SK-N-SH treated with all-trans-retinoic acid at 6 μM for 48 hours (cell line): ENCODE results near the gene PARP8.

Experiments used
- ATAC-seq: fragments of 200-7000 bp; cut with Tn5 transposase; 3 replicates; pipeline ENCODE4 v1.9.1; 2020; ENCODE audit warnings: mild to moderate bottlenecking, moderate library complexity
- ARNTL ChIP-seq: fragments of 450-650 bp; formaldehyde crosslinking; IDR thresholded peaks from 2 replicates; pipeline ENCODE4 v1.5.0; 2020; ENCODE audit warnings: low read depth, mild to moderate bottlenecking, moderate library complexity, borderline replicate concordance
- BACH2 ChIP-seq: fragments of 250-450 bp; sonication (Bioruptor Pico); IDR thresholded peaks from 2 replicates; pipeline ENCODE4 v1.9.0; 2021; ENCODE audit warnings: mild to moderate bottlenecking, borderline replicate concordance
- CREB5 ChIP-seq: fragments of 250-450 bp; sonication (Bioruptor Pico); IDR thresholded peaks from 2 replicates; pipeline ENCODE4 v1.5.1; 2020; ENCODE audit warnings: low read depth, mild to moderate bottlenecking, moderate library complexity
- CSDC2 ChIP-seq: fragments of 250-450 bp; sonication (Bioruptor Pico); IDR thresholded peaks from 2 replicates; pipeline ENCODE4 v1.5.0; 2020; ENCODE audit warnings: mild to moderate bottlenecking, moderate library complexity
- ESRRG ChIP-seq: fragments of 250-450 bp; sonication (Bioruptor Pico); IDR thresholded peaks from 2 replicates; pipeline ENCODE4 v1.6.1; 2021; ENCODE audit warnings: mild to moderate bottlenecking
- GLIS3 ChIP-seq: fragments of 250-450 bp; sonication (Bioruptor Pico); IDR thresholded peaks from 2 replicates; pipeline ENCODE4 v1.5.0; 2020; ENCODE audit warnings: mild to moderate bottlenecking, moderate library complexity
- ISL1 ChIP-seq: fragments of 250-450 bp; sonication (Bioruptor Pico); IDR thresholded peaks from 2 replicates; pipeline ENCODE4 v2.1.2; 2022; ENCODE audit warnings: mild to moderate bottlenecking, moderate library complexity
- OSR1 ChIP-seq: fragments of 250-450 bp; sonication (Bioruptor Pico); IDR thresholded peaks from 2 replicates; pipeline ENCODE4 v1.8.0; 2022; ENCODE audit warnings: moderate library complexity, mild to moderate bottlenecking, inconsistent platforms
- PATZ1 ChIP-seq: fragments of 250-450 bp; sonication (Bioruptor Pico); IDR thresholded peaks from 2 replicates; pipeline ENCODE4 v1.8.0; 2020; ENCODE audit warnings: mild to moderate bottlenecking, moderate library complexity, borderline replicate concordance
- POU6F1 ChIP-seq: fragments of 250-450 bp; sonication (Bioruptor Pico); IDR thresholded peaks from 2 replicates; pipeline ENCODE4 v1.8.0; 2021; ENCODE audit warnings: low read depth, mild to moderate bottlenecking, moderate library complexity, borderline replicate concordance
- RARB ChIP-seq: fragments of 250-450 bp; sonication (Bioruptor Pico); IDR thresholded peaks from 2 replicates; pipeline ENCODE4 v1.8.0; 2021; ENCODE audit warnings: mild to moderate bottlenecking, moderate library complexity
- SNAI2 ChIP-seq: fragments of 250-450 bp; sonication (Bioruptor Pico); IDR thresholded peaks from 2 replicates; pipeline ENCODE4 v1.5.0; 2020; ENCODE audit warnings: mild to moderate bottlenecking, moderate library complexity
- TCF4 ChIP-seq: fragments of 250-450 bp; sonication (Bioruptor Pico); IDR thresholded peaks from 2 replicates; pipeline ENCODE4 v1.8.0; 2021; ENCODE audit warnings: mild to moderate bottlenecking, moderate library complexity, borderline replicate concordance
- TOX ChIP-seq: fragments of 250-450 bp; sonication (Bioruptor Pico); IDR thresholded peaks from 2 replicates; pipeline ENCODE4 v1.8.0; 2021; ENCODE audit warnings: mild to moderate bottlenecking, moderate library complexity, borderline replicate concordance
- TSHZ2 ChIP-seq: fragments of 250-450 bp; sonication (Bioruptor Pico); IDR thresholded peaks from 2 replicates; pipeline ENCODE4 v1.5.0; 2020; ENCODE audit warnings: mild to moderate bottlenecking, moderate library complexity
- ZC3H10 ChIP-seq: fragments of 250-450 bp; sonication (Bioruptor Pico); IDR thresholded peaks from 2 replicates; pipeline ENCODE4 v1.5.1; 2021; ENCODE audit warnings: mild to moderate bottlenecking, moderate library complexity
- ZFP3 ChIP-seq: fragments of 250-450 bp; sonication (Bioruptor Pico); IDR thresholded peaks from 2 replicates; pipeline ENCODE4 v1.5.0; 2020; ENCODE audit warnings: mild to moderate bottlenecking, moderate library complexity
- ZFP30 ChIP-seq: fragments of 450-650 bp; formaldehyde crosslinking; IDR thresholded peaks from 2 replicates; pipeline ENCODE4 v1.5.0; 2022; ENCODE audit warnings: mild to moderate bottlenecking, moderate library complexity
- ZNF565 ChIP-seq: fragments of 450-650 bp; formaldehyde crosslinking; conservative IDR thresholded peaks from 2 replicates; pipeline ENCODE4 v1.5.0; 2020; ENCODE audit warnings: low read depth, mild to moderate bottlenecking, moderate library complexity
- ZNF70 ChIP-seq: fragments of 450-650 bp; formaldehyde crosslinking; IDR thresholded peaks from 2 replicates; pipeline ENCODE4 v1.5.0; 2020; ENCODE audit warnings: mild to moderate bottlenecking, moderate library complexity
- ZNF8 ChIP-seq: fragments of 450-650 bp; formaldehyde crosslinking; IDR thresholded peaks from 2 replicates; pipeline ENCODE4 v1.5.0; 2020; ENCODE audit warnings: mild to moderate bottlenecking, moderate library complexity
- TF ChIP-seq, protein P1 (sequence below): fragments of 250-450 bp; sonication (Bioruptor Pico); IDR thresholded peaks from 2 replicates; pipeline ENCODE4 v1.5.1; 2021; ENCODE audit warnings: mild to moderate bottlenecking, moderate library complexity

PARP8 gene

GRCh38 chr5:50646591-50646990 lies 19.8 kb upstream of the PARP8 start:
- peak; percentile 78 for TF ChIP-seq ZNF8 (CRISPR knock-in tag)
- no peak for TF ChIP-seq ZFP30 (CRISPR knock-in tag)
- TF ChIP-seq TCF4 (CRISPR knock-in tag), result no peak
- no peak for TF ChIP-seq SNAI2
- no peak for ATAC-seq

DNA sequence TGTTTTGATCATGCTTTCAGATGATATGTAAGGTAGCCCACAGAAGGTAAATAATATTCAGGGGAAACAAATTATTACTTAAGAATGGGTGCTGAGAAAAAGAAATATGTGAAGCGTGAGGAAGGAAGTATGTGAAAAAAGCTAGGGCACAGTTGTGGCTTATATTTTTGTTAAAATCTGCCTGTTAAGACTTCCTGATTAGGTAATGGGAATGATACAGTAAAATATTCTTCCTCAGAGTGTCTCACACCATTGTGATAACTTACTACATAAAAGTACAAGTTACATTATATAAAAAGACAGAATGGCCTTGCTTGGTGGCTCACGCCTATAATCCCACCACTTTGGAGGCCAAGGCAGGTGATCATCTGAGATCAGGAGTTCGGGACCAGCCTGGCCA lies 18.7 kb upstream of the PARP8 start:
- no peak for ATAC-seq

DNA sequence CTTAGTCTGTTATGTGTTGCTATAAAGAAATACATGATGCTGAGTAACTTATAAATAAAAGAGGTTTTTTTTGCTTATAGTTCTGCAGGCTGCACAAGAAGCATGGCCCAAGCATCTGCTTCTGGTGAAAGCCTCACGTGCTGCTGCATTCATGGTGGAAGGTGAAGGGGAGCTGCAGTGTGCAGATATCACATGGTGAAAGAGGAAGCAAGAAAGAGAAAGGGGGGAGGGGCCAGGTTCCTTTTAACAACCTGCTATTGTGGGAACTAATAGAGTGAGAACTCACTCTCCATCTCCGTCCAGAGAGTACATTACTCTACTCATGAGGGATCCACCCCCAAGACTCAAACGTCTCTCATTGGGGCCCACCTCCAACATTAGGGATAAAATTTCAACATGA lies 12.5 kb upstream of the PARP8 start:
- TF ChIP-seq ZNF70, result no peak
- TF ChIP-seq ZNF8 (CRISPR knock-in tag), result no peak
- no peak for TF ChIP-seq TOX (CRISPR knock-in tag)
- TF ChIP-seq RARB (CRISPR knock-in tag), result no peak
- TF ChIP-seq ZFP3 (CRISPR knock-in tag), result no peak
- no peak for TF ChIP-seq ZNF565 (CRISPR knock-in tag)
- no peak for TF ChIP-seq ISL1 (CRISPR knock-in tag)
- TF ChIP-seq GLIS3, result no peak
- no peak for TF ChIP-seq ZC3H10

More for the DNA sequence above, 18.7 kb upstream of the PARP8 start:
- TF ChIP-seq TCF4 (CRISPR knock-in tag) (no peak), SNAI2 (no peak), CREB5 (CRISPR knock-in tag) (no peak), POU6F1 (CRISPR knock-in tag) (no peak), ZNF565 (CRISPR knock-in tag) (no peak), RARB (CRISPR knock-in tag) (no peak), GLIS3 (no peak), CSDC2 (CRISPR knock-in tag) (no peak), BACH2 (CRISPR knock-in tag) (no peak), PATZ1 (CRISPR knock-in tag) (no peak), ZFP30 (CRISPR knock-in tag) (no peak), ZNF70 (no peak), ISL1 (CRISPR knock-in tag) (no peak), OSR1 (no peak), TOX (CRISPR knock-in tag) (no peak), ESRRG (CRISPR knock-in tag) (no peak), ZC3H10 (no peak)
- TF ChIP-seq, protein P1, sequence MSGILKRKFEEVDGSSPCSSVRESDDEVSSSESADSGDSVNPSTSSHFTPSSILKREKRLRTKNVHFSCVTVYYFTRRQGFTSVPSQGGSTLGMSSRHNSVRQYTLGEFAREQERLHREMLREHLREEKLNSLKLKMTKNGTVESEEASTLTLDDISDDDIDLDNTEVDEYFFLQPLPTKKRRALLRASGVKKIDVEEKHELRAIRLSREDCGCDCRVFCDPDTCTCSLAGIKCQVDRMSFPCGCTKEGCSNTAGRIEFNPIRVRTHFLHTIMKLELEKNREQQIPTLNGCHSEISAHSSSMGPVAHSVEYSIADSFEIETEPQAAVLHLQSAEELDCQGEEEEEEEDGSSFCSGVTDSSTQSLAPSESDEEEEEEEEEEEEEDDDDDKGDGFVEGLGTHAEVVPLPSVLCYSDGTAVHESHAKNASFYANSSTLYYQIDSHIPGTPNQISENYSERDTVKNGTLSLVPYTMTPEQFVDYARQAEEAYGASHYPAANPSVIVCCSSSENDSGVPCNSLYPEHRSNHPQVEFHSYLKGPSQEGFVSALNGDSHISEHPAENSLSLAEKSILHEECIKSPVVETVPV (CRISPR knock-in tag), result no peak

DNA sequence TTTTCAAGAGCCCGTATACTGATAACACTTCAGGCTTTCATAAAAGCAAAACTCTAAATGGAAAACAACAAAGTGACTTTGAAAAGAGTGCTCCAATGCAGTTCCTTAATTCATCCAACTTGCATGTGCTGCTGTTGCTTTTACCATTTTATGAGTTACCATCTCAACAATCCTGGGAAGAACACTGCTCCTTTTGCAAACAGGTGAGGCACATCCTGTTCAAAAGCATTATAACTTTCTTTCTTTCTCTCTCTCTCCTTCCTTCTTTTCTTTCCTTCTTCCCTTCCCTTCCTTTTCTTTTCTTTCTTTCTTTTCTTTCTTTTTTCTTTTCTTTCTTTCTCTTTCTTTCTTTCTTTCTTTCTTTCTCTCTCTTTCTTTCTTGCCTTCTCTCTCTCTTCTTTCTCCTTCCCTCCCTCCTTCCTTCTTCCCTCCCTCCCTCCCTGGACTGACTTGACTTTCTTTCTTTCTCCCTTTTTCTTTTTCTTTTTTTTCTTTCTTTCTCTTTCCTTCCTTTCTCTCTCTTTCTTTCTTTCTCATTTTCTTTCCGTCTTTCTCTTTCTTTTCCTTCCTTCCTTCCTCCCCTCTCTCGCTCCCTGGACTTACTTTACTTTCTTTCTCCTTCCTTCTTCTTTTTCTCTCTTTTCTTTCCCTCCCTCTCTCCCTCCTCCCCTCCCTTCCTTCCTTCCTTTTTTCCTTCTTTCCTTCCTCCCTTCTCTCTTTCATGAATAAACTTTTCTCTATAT lies 11.2 kb upstream of the PARP8 start:
- ATAC-seq, result no peak
- TF ChIP-seq ZNF565 (CRISPR knock-in tag) (no peak), BACH2 (CRISPR knock-in tag) (no peak), ARNTL (no peak), ZFP30 (CRISPR knock-in tag) (no peak), ZC3H10 (no peak), POU6F1 (CRISPR knock-in tag) (no peak), CREB5 (CRISPR knock-in tag) (no peak), TSHZ2 (CRISPR knock-in tag) (no peak)

More for the DNA sequence above, 12.5 kb upstream of the PARP8 start:
- no peak for ATAC-seq
